ENCODE measurements around the gene ADAMTS15.

- TF ChIP-seq CTCF (conservative IDR thresholded peaks at IDR 0.05; ENCODE audit: low read length) = no peak
- no peak for TF ChIP-seq EZH2phosphoT487 (IDR thresholded peaks at IDR 0.05; ENCODE audit: borderline replicate concordance, low read depth, low read length)
These were observed 64.7 kb downstream of the ADAMTS15 start for GRCh38 chr11:130513132-130513531.
